ENCODE data around the gene PARVG.
"Not testable (repeated sequence)": the region's sequence is repeated elsewhere in the genome, so short reads cannot be mapped to it uniquely, and the experiment has no call there.

The PARVG gene

DNA sequence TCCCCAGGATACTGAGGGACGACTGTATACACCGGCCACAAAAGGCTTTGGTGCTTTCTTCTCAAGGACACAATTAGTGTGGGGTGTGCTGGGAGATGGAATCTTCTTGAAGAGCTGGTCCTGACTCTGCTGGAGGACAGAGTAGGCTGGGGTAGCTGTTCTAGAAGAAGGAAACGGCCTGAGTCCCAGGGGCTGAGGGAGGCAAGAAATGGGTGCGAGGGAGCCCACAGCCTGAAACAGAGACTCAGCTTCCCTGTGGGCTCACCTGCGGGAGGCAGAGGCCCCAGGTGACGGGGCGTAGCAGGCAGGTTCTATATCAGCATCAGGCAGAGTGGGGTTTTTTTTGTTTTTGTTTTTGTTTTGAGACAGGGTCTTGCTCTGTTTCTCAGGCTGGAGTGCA lies 36.6 kb downstream of the PARVG start:
- no peak for DNase-seq

DNA sequence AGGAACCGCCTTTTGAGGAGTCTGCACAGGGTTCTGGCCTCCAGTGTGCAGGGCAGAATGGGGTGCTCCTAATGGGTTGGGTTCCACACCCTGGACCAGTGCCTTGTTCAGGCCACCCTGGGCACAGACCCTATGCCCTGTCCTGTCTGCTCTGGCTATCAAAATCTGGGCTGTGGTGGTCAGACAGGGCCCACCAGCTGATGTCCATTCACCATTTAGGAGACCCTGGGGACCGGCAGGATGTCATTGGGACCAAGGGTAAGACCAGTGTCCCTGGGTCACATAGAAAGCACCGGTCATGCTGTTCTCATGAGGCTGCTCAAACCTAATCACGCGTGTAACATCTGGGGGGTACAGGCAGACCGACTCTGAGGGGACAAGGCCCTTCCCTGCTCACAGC lies 37.3 kb downstream of the PARVG start:
- DNase-seq = no peak

- DNase-seq = no peak
These were observed 38.6 kb downstream of the PARVG start for GRCh38 chr22:44219101-44219870.

DNA sequence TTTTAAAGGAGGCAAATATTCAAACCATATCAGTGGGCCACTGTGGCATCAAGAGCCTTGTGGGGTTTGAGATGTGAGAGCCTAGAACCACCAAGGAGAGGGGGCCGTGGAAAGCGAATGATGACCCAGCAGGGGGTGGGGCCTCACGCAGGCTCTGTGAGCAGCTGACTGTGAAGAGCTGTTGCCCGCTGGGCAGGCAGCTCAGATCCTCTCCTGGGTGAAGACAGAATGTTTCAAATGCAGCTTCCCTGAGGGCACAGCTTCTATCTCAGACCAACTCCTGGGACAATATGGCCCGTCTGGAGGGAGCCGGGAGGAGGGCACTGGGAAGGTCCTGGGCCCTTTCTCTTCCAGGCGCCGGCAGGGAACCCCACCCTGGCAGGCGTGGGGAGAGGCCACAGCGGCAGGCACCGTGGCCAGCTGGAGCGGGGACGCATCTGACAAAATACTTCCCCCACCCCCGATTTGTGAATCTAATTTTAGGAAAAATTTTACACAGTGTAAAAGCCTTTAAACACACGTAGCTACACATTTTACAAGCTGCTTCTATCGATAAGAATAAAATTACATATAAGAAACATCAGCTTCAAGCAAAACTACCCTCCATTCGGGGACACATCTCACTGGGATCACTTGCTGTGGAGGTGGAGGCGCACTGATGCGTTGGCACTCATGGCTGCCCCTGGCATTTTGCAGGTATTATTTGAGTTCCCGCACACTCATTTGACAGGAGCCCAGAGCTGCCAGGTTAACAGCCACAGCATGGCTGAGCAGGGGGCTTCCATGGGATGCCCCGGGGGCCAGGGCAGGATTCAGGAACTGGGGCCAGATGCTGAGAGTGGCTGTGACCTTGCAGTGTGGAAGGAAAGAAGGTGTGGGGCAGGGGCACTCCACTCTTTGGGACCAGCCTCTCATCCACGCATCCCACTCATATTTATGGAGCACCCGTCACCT lies 40.3 kb downstream of the PARVG start:
- no peak for DNase-seq

- no peak for DNase-seq
These were observed 41.2 kb downstream of the PARVG start for GRCh38 chr22:44221710-44222475.

GRCh38 chr22:44224166-44224565 lies 43.4 kb downstream of the PARVG start:
- DNase-seq = no peak

DNA sequence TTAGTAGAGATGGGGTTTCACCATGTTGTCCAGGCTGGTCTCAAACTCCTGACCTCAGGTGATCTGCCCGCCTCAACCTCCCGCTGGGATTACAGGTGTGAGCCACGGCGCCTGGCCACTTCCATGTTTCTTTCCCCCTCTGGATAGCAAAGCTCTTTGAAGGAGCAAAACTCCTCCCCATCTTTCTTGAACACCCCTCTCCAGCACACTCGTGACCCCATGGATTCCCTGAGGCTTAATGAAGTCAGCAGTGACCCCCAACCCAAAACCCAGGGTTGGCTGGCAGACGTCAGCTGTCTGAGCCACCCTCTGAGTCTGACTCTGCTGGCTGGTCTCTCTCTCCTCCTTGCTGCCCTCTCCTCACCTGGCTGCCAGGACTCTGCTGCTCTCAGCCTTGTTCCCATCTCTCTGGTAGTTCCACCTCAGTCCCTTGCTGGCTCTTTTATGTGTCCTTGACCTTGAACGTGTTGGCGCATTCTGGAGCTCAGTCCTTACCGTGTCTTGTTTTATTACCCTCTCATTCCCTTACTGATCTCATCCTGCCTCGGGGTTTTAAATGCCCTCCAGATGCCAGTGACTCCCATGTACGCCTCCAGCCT lies 44.5 kb downstream of the PARVG start:
- no peak for DNase-seq

DNA sequence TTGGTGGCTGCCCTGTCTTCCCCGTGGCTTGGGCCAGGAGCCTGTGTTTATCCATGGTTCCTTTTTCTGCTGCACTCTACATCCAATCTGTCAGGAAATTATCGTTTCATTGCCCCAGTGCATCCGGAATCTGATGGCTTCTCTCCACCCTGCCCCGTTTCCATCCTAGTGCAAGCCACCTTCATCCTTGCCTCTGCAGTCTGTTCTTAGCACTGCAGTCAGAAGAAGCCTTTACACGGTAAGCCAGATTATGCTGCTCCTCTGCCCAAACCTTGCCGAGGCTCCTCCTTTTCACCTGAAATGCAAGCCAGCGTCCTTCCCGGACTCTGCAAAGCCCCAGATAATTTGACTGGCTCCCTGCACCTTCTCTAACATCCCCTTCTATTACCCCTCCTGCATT lies 45.1 kb downstream of the PARVG start:
- no peak for DNase-seq

DNA sequence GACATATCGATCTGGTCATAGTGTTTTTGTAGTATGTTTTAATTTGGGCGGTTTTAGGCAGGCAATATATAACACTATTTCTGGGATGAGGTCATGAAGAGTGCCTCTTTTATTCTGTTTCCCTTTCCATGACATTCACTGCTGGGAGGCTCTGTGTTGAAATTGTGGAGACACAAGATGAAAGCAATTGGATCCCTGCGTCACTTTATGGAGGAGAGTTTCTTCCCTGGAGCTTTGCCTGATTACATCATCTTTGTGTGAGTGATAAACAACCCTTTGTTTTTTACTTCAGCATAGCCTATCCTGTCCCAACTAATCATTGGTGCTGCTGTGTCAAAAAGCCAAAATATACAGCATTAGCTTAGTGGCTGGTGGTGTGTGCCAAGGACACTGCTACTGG lies 48.6 kb downstream of the PARVG start:
- no peak for DNase-seq

DNA sequence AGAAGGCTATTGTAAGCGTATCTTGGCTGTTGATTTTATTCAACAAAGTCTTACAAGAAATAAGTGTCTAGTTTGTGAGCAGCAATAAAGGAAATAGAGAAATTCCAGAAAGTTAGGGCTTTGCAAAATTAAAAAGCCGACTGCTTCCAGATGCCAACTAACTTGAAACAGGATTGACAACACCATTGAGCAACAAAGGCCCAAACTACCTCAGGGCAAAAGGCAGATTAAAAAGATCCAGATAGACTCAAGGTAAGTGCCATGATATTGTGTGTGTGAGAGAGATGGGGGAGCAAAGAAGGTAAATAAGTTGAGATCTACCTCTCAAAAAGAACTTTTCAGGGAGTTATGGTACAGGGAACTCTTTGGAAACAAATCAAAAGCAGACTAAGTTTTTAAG lies 49.1 kb downstream of the PARVG start:
- no peak for DNase-seq

GRCh38 chr22:44231233-44231632 lies 50.5 kb downstream of the PARVG start:
- DNase-seq = no peak

DNA sequence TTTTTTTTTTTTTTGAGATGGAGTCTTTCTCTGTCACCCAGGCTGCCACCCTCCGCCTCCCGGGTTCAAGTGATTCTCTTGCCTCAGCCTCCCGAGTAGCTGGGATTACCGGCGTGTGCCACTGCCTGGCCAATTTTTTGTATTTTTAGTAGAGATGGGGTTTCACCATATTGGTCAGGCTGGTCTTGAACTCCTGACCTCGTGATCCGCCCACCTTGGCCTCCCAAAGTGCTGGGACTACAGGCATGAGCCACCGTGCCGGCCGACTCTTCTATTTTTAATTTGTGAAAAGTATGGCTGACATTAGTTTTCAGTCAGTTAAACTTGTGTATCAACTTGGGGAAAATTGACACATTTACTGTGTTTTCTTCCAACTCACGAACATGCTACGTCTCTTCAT lies 53.6 kb downstream of the PARVG start:
- DNase-seq = not testable (repeated sequence)

DNA sequence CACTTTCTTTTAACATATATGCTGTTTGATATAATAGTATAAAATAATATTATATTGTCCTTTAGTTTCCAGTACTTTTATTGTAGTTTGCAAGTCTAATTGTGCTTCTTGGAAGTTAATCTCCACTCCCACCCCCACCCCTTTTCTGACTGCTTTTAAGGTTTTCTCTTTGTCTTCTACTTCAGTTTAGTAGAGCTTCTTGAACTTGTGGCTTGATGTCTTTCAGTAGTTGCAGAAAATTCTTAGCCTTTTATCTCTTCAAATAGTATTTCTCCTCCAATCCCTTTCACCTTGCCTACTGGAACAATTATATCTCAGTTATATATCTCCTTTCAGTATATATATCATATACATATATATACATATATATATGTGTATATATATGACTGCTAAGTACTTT lies 56.6 kb downstream of the PARVG start:
- DNase-seq = no peak

GRCh38 chr22:44241121-44241520 lies 60.4 kb downstream of the PARVG start:
- not testable (repeated sequence) for DNase-seq

- DNase-seq = no peak
These were observed 62.4 kb downstream of the PARVG start for GRCh38 chr22:44242946-44243724.

DNA sequence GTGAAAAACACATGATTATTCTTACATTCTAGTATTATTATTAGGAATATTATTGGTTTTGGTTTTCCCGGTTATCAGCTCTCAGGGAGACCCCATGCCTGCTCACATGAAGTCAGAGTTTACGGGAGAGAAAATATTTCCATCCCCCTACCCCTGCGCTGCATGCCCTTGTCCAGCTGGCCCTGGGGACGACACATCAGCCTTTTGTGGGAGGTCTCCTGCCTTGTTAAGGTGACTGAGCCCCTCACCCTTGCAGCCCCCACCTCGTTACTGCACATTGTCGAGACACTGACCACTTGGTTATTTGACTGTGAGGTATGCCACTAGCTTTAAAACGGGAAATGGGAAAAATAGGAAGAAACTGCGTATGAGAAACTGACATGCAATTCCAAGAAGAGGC lies 63.0 kb downstream of the PARVG start:
- no peak for DNase-seq

GRCh38 chr22:44244265-44244822 lies 63.6 kb downstream of the PARVG start:
- DNase-seq = no peak

- no peak for DNase-seq
These were observed 64.7 kb downstream of the PARVG start for GRCh38 chr22:44245438-44245837.

- DNase-seq = no peak
These were observed 65.1 kb downstream of the PARVG start for GRCh38 chr22:44245867-44246266.

DNA sequence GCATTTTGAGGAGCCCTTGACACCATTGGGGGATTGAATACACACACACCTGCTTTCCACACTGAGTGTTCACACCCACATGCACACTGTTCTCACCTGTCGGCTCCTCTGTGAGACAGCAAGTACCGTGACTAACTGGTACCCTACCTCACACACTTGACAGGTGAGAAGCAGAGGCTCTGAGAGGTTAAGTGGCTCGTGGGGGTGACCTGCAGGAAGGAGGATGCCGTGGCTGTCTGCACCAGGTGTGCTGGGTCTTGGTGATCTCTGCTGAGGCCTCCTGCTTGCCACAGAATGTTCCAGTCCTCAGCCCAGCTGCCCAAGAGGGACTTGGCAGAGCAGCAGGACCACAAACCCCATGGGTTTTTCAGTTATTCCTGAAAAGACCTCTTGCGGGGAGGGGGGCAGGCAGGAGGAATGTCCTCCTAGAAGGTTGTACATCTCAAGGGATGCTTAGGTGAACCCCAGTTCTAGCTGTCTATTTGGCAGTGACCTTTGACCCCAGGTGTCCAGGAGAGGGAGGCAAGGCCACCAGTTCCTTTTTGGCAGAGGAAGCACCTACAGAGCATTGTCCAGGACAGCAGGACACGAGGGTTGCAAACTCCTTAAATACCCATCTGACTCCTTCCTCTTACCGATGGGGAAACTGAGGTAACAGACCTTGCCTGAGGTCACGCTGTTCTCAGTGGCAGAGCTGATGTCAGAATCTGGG lies 66.0 kb downstream of the PARVG start:
- no peak for DNase-seq

GRCh38 chr22:44247346-44247745 lies 66.6 kb downstream of the PARVG start:
- no peak for DNase-seq
